Hematopoietic multipotent progenitor cell treated with erythropoietin and hydrocortisone succinate and interleukin-3 and kit ligand, for 17 days (in vitro differentiated cells): ENCODE data around the gene DPEP2.
A peak's percentile ranks its signal among the peaks of the same experiment; 100 is the strongest.
"Not testable (repeated sequence)": the region's sequence is repeated elsewhere in the genome, so short reads cannot be mapped to it uniquely, and the experiment has no call there.

Experiments used
- DNase-seq: peaks from one replicate; pipeline ENCODE4 v3.0.0-alpha.2; 2015; ENCODE audit warnings: low spot score

Gene DPEP2

GRCh38 chr16:68005786-68006286 lies 6.6 kb upstream of the DPEP2 start:
- DNase-seq, result no peak

- no peak for DNase-seq
These were observed 5.9 kb upstream of the DPEP2 start for GRCh38 chr16:68005211-68005610.

- no peak for DNase-seq
These were observed 3.7 kb upstream of the DPEP2 start for GRCh38 chr16:68003031-68003430.

- no peak for DNase-seq
These were observed 1.2 kb upstream of the DPEP2 start for GRCh38 chr16:68000450-68000849.

GRCh38 chr16:67999985-68000384 lies 701 bp upstream of the DPEP2 start:
- DNase-seq, result no peak

- not testable (repeated sequence) for DNase-seq
These were observed 979 bp downstream of the DPEP2 start for GRCh38 chr16:67998231-67998778.

- no peak for DNase-seq
These were observed 2.6 kb downstream of the DPEP2 start for GRCh38 chr16:67996666-67997065.

GRCh38 chr16:67995423-67995822 lies 3.9 kb downstream of the DPEP2 start:
- DNase-seq, result no peak

- not testable (repeated sequence) for DNase-seq
These were observed 5.3 kb downstream of the DPEP2 start for GRCh38 chr16:67994040-67994408.

- DNase-seq, result peak; percentile 86
These were observed 5.9 kb downstream of the DPEP2 start for GRCh38 chr16:67993207-67994039.

GRCh38 chr16:67992661-67993206 lies 6.5 kb downstream of the DPEP2 start:
- DNase-seq, result no peak

- DNase-seq, result no peak
These were observed 9.3 kb downstream of the DPEP2 start for GRCh38 chr16:67990018-67990386.

GRCh38 chr16:67989322-67990017 lies 9.8 kb downstream of the DPEP2 start:
- DNase-seq, result no peak

GRCh38 chr16:67988675-67989074 lies 10.6 kb downstream of the DPEP2 start:
- no peak for DNase-seq

GRCh38 chr16:67987460-67988160 lies 11.7 kb downstream of the DPEP2 start:
- DNase-seq, result no peak

- DNase-seq, result no peak
These were observed 12.3 kb downstream of the DPEP2 start for GRCh38 chr16:67986949-67987348.

- no peak for DNase-seq
These were observed 17.1 kb downstream of the DPEP2 start for GRCh38 chr16:67982011-67982696.

- no peak for DNase-seq
These were observed 19.2 kb downstream of the DPEP2 start, which contains the start of gene DPEP3 for GRCh38 chr16:67979955-67980678. Gene DPEP3, minus strand, starts transcription at chr16:67980499. Its CDS starts 119 bp downstream, at chr16:67980380.

- no peak for DNase-seq
These were observed 21.6 kb downstream of the DPEP2 start for GRCh38 chr16:67977469-67978227.

- DNase-seq, result no peak
These were observed 22.3 kb downstream of the DPEP2 start for GRCh38 chr16:67977005-67977404.
